Bone marrow (tissue), 2 donors: Measurements from ENCODE around the gene ZBP1.

Source experiments
- DNase-seq, 2 donors: peaks; one replicate each; lab custom pipeline; 2025; lab: John Stamatoyannopoulos, UW

ZBP1 gene

GRCh38 chr20:57586370-57586793 lies 33.8 kb downstream of the ZBP1 start:
- no peak for DNase-seq

GRCh38 chr20:57585466-57586213 lies 34.6 kb downstream of the ZBP1 start:
- DNase-seq, result no peak

GRCh38 chr20:57584768-57585461 lies 35.3 kb downstream of the ZBP1 start:
- DNase-seq, result no peak

- no peak for DNase-seq
Measured at GRCh38 chr20:57583289-57584257, 36.7 kb downstream of the ZBP1 start.

- DNase-seq, result no peak
Measured at GRCh38 chr20:57582432-57583288, 37.6 kb downstream of the ZBP1 start.

GRCh38 chr20:57582029-57582378 lies 38.2 kb downstream of the ZBP1 start:
- DNase-seq, result no peak

- DNase-seq, result no peak
Measured at GRCh38 chr20:57581202-57582028, 38.8 kb downstream of the ZBP1 start.

- DNase-seq, result no peak
Measured at GRCh38 chr20:57580478-57581201, 39.6 kb downstream of the ZBP1 start.

GRCh38 chr20:57579898-57580447 lies 40.3 kb downstream of the ZBP1 start:
- no peak for DNase-seq

GRCh38 chr20:57579331-57579897 lies 40.8 kb downstream of the ZBP1 start:
- no peak for DNase-seq

- DNase-seq, result no peak
Measured at GRCh38 chr20:57578476-57579165, 41.6 kb downstream of the ZBP1 start.

- no peak for DNase-seq
Measured at GRCh38 chr20:57577679-57578475, 42.3 kb downstream of the ZBP1 start.

GRCh38 chr20:57576617-57577550 lies 43.3 kb downstream of the ZBP1 start:
- DNase-seq, result no peak

GRCh38 chr20:57576002-57576401 lies 44.2 kb downstream of the ZBP1 start:
- DNase-seq, result no peak

GRCh38 chr20:57574954-57575353 lies 45.3 kb downstream of the ZBP1 start:
- no peak for DNase-seq

- no peak for DNase-seq
Measured at GRCh38 chr20:57573894-57574293, 46.3 kb downstream of the ZBP1 start.

- DNase-seq, result no peak
Measured at GRCh38 chr20:57573242-57573641, 47.0 kb downstream of the ZBP1 start.
